Thyroid gland (tissue), 4 donors: ENCODE data around the gene SHF. TPM values are rescaled to one million over a fixed set of nuclear protein-coding genes. Genes with fewer than 3 reads are reported as not detected.

Experiments
- DNase-seq, 2 donors: peaks; one replicate each; pipeline ENCODE4 v3.0.0-alpha.2; 2019
- H3K27ac ChIP-seq, 3 donors: fragments of 200-600 bp; sonication (generic); 1 replicate in 2 of 3; 2 replicates in 1 of 3; pipeline ENCODE4 v1.5.1; 2016 to 2019; ENCODE audit warnings: mild to moderate bottlenecking in 1 of 3, moderate library complexity in 1 of 3
- H3K27me3 ChIP-seq: fragments of 200-600 bp; sonication (generic); one replicate; pipeline ENCODE4 v1.5.1; 2019
- H3K36me3 ChIP-seq, 2 donors: fragments of 200-600 bp; sonication (generic); one replicate each; pipeline ENCODE4 v1.5.1; 2016 to 2019
- H3K4me1 ChIP-seq, 2 donors: fragments of 200-600 bp; sonication (generic); one replicate each; pipeline ENCODE4 v1.5.1; 2017 to 2019
- H3K4me3 ChIP-seq, 3 donors: fragments of 200-600 bp; sonication (generic); replicated peaks in 1 of 3; 1 replicate in 2 of 3; 2 replicates in 1 of 3; pipeline ENCODE4 v1.5.1; 2016; ENCODE audit warnings: mild to moderate bottlenecking in 1 of 3
- H3K9me3 ChIP-seq: fragments of 200-600 bp; sonication (generic); one replicate; pipeline ENCODE4 v1.5.1; 2017
- CTCF ChIP-seq, 6 experiments: fragments of 200-600 bp in 3 of 6; fragments of 450-650 bp in 3 of 6; sonication (generic) in 3 of 6; IDR thresholded peaks; one replicate each; pipeline ENCODE4 v1.5.1; 2016 to 2019; ENCODE audit warnings: antibody characterized with exemption in 6 of 6, mild to moderate bottlenecking in 2 of 6, inconsistent platforms in 1 of 6, moderate library complexity in 1 of 6
- POLR2A ChIP-seq, 2 donors: fragments of 450-650 bp; IDR thresholded peaks; one replicate each; pipeline ENCODE4 v1.6.1; 2017; ENCODE audit warnings: antibody characterized with exemption in 2 of 2, mild to moderate bottlenecking in 2 of 2, moderate library complexity in 1 of 2
- WGBS, 2 donors: methylation state at CpG; one replicate each; pipeline ENCODE4 v1.1.5; 2017; 5-methylcytosine and 5-hydroxymethylcytosine counted together
- intact Hi-C: fragments of 100-400 bp; cut with DNase I; formaldehyde crosslinking; loops from one replicate; pipeline ENCODE4 v1.15.1; 2023
- total RNA-seq, 4 donors: library from RNA; depleted of rRNA; stranded (reverse); fragments of >200 nt; gene quantifications; one replicate each; pipeline ENCODE4 v1.2.3, GENCODE V29; 2016

The SHF gene
- total RNA-seq, 4 donors from 2014 or later = 8.0 to 15.9 (median 8.7) TPM

GRCh38 chr15:45117308-45118130 lies 70.2 kb downstream of the SHF start:
- Histone ChIP-seq H3K27me3 (no peaks in the 10 kb centered on the region), H3K36me3 (no peaks in the 10 kb centered on the region), H3K4me3 (no peak overlapping the region), H3K9me3 (no peaks in the 10 kb centered on the region), H3K27ac (peak overlapping the region; percentile 8 to 61 (median 50)), H3K4me1 (peaks cover 28 to 47% of the 10 kb centered on the region in 2 donors)
- 42 to 47% methylated on average over 30 to 33 of the region's 33 CpGs for WGBS, 2 donors
- intact Hi-C loops = loop anchor here (10.0 kb wide), 1 partner anchor 83 kb away; no protein-coding TSS in a partner anchor
- TF ChIP-seq POLR2A (IDR thresholded peaks at IDR 0.05) (no peak), CTCF (IDR thresholded peaks at IDR 0.05) (no peak)
- DNase-seq = no peak

Other genes with a start within 250 kb of the SHF start
- gene TERB2, start 231.3 kb downstream of the SHF start, total RNA-seq = not detected
- gene SORD, start 164.8 kb downstream of the SHF start, total RNA-seq = 100 to 1,000 TPM; 241 to 831 (median 477) TPM
- gene DUOX2, start 73.8 kb downstream of the SHF start, total RNA-seq = 100 to 1,000 TPM in 2 of 4 donors, 10 to 100 TPM in 2; 44.5 to 238 (median 152) TPM
- gene DUOXA2, start 73.6 kb downstream of the SHF start, total RNA-seq = 10 to 100 TPM; 11.8 to 48.4 (median 27.0) TPM
- 100 to 1,000 TPM in 3 of 4 donors, 10 to 100 TPM in 1; 97.0 to 187 (median 150) TPM for gene DUOXA1, start 58.1 kb downstream of the SHF start, total RNA-seq
- gene DUOX1, start 58.0 kb downstream of the SHF start, total RNA-seq = 100 to 1,000 TPM; 132 to 313 (median 234) TPM
- gene SLC28A2, start 64.3 kb upstream of the SHF start, total RNA-seq = not detected
- gene GATM, start 190.6 kb upstream of the SHF start, total RNA-seq = 10 to 100 TPM; 20.6 to 62.3 (median 51.0) TPM